ENCODE measurements around the gene MYBBP1A. TPM values are rescaled to one million over a fixed set of nuclear protein-coding genes. Genes with fewer than 3 reads are reported as not detected.

Gene MYBBP1A
- total and polyA plus RNA-seq, 2 donors (not counting 1 experiment from before 2014, with no cell fraction given): 72.4 to 74.4 TPM

- Histone ChIP-seq H3K36me3 (replicated peaks in 1 of 2; ENCODE audit: control extremely low read depth in 1 of 2, control insufficient read depth in 1 of 2, extremely low read depth in 1 of 2, insufficient read depth in 2 of 2, low read length in 1 of 2) (no peaks in the 10 kb centered on the region), H3K9ac (ENCODE audit: low read length) (no peak overlapping the region), H3K4me2 (replicated peaks; ENCODE audit: low read depth, low read length, poor library complexity, severe bottlenecking) (no peak overlapping the region), H2AFZ (ENCODE audit: insufficient read depth, low read depth, low read length, poor library complexity, severe bottlenecking) (no peak overlapping the region), H3K79me2 (ENCODE audit: control insufficient read depth, insufficient read depth, low read length) (no peaks in the 10 kb centered on the region), H3K9me3 (ENCODE audit: control extremely low read depth in 1 of 3, control insufficient read depth in 2 of 3, insufficient read depth in 1 of 3, low read length in 2 of 3) (peaks cover 0 to 4% (median 0%) of the 10 kb centered on the region in 3 donors), H3K27ac (ENCODE audit: low read length in 2 of 2) (no peak overlapping the region), H3K4me3 (ENCODE audit: control extremely low read depth in 1 of 5, extremely low read depth in 1 of 5, insufficient read depth in 1 of 5, low read depth in 2 of 5, low read length in 4 of 5) (no peak overlapping the region), H4K20me1 (ENCODE audit: control insufficient read depth, insufficient read depth, low read length, poor library complexity, severe bottlenecking) (no peaks in the 10 kb centered on the region), H3K4me1 (ENCODE audit: control insufficient read depth in 2 of 2, insufficient read depth in 2 of 2, low read length in 2 of 2) (peaks cover 9 to 21% of the 10 kb centered on the region in 2 donors), H3K27me3 (replicated peaks in 1 of 4; ENCODE audit: control extremely low read depth in 1 of 4, control insufficient read depth in 3 of 4, insufficient read depth in 4 of 4, low read length in 3 of 4) (peaks cover 0 to 2% (median 0%) of the 10 kb centered on the region in 4 experiments)
- 32% methylated on average over 17 of the region's 20 CpGs for WGBS (ENCODE audit: insufficient coverage)
- Mint-ChIP-seq H3K4me3 (peak overlapping the region; percentile 5), H3K4me1 (peaks cover 25% of the 10 kb centered on the region), H3K9me3 (ENCODE audit: insufficient read depth) (no peaks in the 10 kb centered on the region), H3K27ac (peak overlapping the region; percentile 16), H3K27me3 (no peaks in the 10 kb centered on the region)
- ChIA-PET CTCF (interaction anchor here (0.9 kb wide), 1 partner anchor 9 kb away, joined by 3 read pairs; no protein-coding TSS in a partner anchor), POLR2A (no interaction called here)
- peak; percentile 16 for ATAC-seq (ENCODE audit: low read depth)
- DNase-seq: no peak
- intact Hi-C loops (cut with micrococcal nuclease): no loop called here
- TF ChIP-seq EZH2 (IDR thresholded peaks at IDR 0.05; ENCODE audit: borderline replicate concordance, insufficient read depth, low read depth, low read length, poor library complexity, severe bottlenecking) (no peak), CTCF (IDR thresholded peaks at IDR 0.05) (no peak)
These were observed 62.2 kb downstream of the MYBBP1A start for GRCh38 chr17:4492721-4493561.

- Histone ChIP-seq H3K4me1 (ENCODE audit: control insufficient read depth in 2 of 2, insufficient read depth in 2 of 2, low read length in 2 of 2) (peaks cover 8 to 21% of the 10 kb centered on the region in 2 donors), H3K27me3 (replicated peaks in 1 of 4; ENCODE audit: control extremely low read depth in 1 of 4, control insufficient read depth in 3 of 4, insufficient read depth in 4 of 4, low read length in 3 of 4) (no peaks in the 10 kb centered on the region), H3K79me2 (ENCODE audit: control insufficient read depth, insufficient read depth, low read length) (peaks cover 3% of the 10 kb centered on the region), H3K36me3 (replicated peaks in 1 of 2; ENCODE audit: control extremely low read depth in 1 of 2, control insufficient read depth in 1 of 2, extremely low read depth in 1 of 2, insufficient read depth in 2 of 2, low read length in 1 of 2) (no peaks in the 10 kb centered on the region), H4K20me1 (ENCODE audit: control insufficient read depth, insufficient read depth, low read length, poor library complexity, severe bottlenecking) (no peaks in the 10 kb centered on the region), H3K9ac (ENCODE audit: low read length) (no peak overlapping the region), H3K4me2 (replicated peaks; ENCODE audit: low read depth, low read length, poor library complexity, severe bottlenecking) (no peak overlapping the region), H2AFZ (ENCODE audit: insufficient read depth, low read depth, low read length, poor library complexity, severe bottlenecking) (no peak overlapping the region), H3K9me3 (ENCODE audit: control extremely low read depth in 1 of 3, control insufficient read depth in 2 of 3, insufficient read depth in 1 of 3, low read length in 2 of 3) (peaks cover 0 to 4% (median 0%) of the 10 kb centered on the region in 3 donors), H3K27ac (ENCODE audit: low read length in 2 of 2) (no peak overlapping the region), H3K4me3 (ENCODE audit: control extremely low read depth in 1 of 5, extremely low read depth in 1 of 5, insufficient read depth in 1 of 5, low read depth in 2 of 5, low read length in 4 of 5) (no peak overlapping the region)
- no peak overlapping the region for H3K27ac Mint-ChIP-seq
- no peak overlapping the region for H3K4me3 Mint-ChIP-seq
- H3K4me1 Mint-ChIP-seq: peaks cover 26% of the 10 kb centered on the region
- ATAC-seq (ENCODE audit: low read depth) (no peak), DNase-seq (no peak)
- no peaks in the 10 kb centered on the region for H3K27me3 Mint-ChIP-seq
- TF ChIP-seq CTCF (IDR thresholded peaks at IDR 0.05) (no peak), EZH2 (IDR thresholded peaks at IDR 0.05; ENCODE audit: borderline replicate concordance, insufficient read depth, low read depth, low read length, poor library complexity, severe bottlenecking) (no peak)
- H3K9me3 Mint-ChIP-seq (ENCODE audit: insufficient read depth): no peaks in the 10 kb centered on the region
- 94% methylated on average over 7 of the region's 7 CpGs for WGBS (ENCODE audit: insufficient coverage)
- intact Hi-C loops (cut with micrococcal nuclease): no loop called here
- ChIA-PET CTCF (no interaction called here), POLR2A (no interaction called here)
These were observed 64.5 kb downstream of the MYBBP1A start for GRCh38 chr17:4490637-4491061.

Data from B cell (primary cell).